ENCODE data around the gene CELA2A.

CELA2A gene

GRCh38 chr1:15418806-15419515 lies 37.6 kb upstream of the CELA2A start:
- TF ChIP-seq ZFX (IDR thresholded peaks at IDR 0.05; ENCODE audit: borderline replicate concordance) (no peak), CTCF (IDR thresholded peaks at IDR 0.05) (no peak)
- no peak overlapping the region for H3K27ac ChIP-seq

- no peak overlapping the region for H3K27ac ChIP-seq
- TF ChIP-seq CTCF (IDR thresholded peaks at IDR 0.05) (no peak), ZFX (IDR thresholded peaks at IDR 0.05; ENCODE audit: borderline replicate concordance) (no peak)
Observed at GRCh38 chr1:15420853-15421465, 35.6 kb upstream of the CELA2A start.

GRCh38 chr1:15422871-15423270 lies 33.7 kb upstream of the CELA2A start:
- H3K27ac ChIP-seq, result no peak overlapping the region
- TF ChIP-seq CTCF (IDR thresholded peaks at IDR 0.05) (no peak), ZFX (IDR thresholded peaks at IDR 0.05; ENCODE audit: borderline replicate concordance) (no peak)

- no peak for TF ChIP-seq CTCF (IDR thresholded peaks at IDR 0.05)
- TF ChIP-seq ZFX (IDR thresholded peaks at IDR 0.05; ENCODE audit: borderline replicate concordance), result no peak
- no peak overlapping the region for H3K27ac ChIP-seq
Observed at GRCh38 chr1:15423355-15424077, 33.0 kb upstream of the CELA2A start.

GRCh38 chr1:15424146-15424667 lies 32.3 kb upstream of the CELA2A start:
- TF ChIP-seq CTCF (IDR thresholded peaks at IDR 0.05) (no peak), ZFX (IDR thresholded peaks at IDR 0.05; ENCODE audit: borderline replicate concordance) (no peak)
- H3K27ac ChIP-seq, result no peak overlapping the region

- TF ChIP-seq ZFX (IDR thresholded peaks at IDR 0.05; ENCODE audit: borderline replicate concordance) (no peak), CTCF (IDR thresholded peaks at IDR 0.05) (no peak)
- H3K27ac ChIP-seq, result no peak overlapping the region
Observed at GRCh38 chr1:15424981-15425380, 31.6 kb upstream of the CELA2A start.

Measured in 22Rv1 (cell line).